ENCODE data around the gene HGFAC. TPM values are rescaled to one million over a fixed set of nuclear protein-coding genes. Genes with fewer than 3 reads are reported as not detected.

Gene HGFAC
- total RNA-seq, 3 donors from 2014 or later (not counting 1 experiment from before 2014, with no cell fraction given): 0.43 to 0.54 TPM; not detected in 1

DNA sequence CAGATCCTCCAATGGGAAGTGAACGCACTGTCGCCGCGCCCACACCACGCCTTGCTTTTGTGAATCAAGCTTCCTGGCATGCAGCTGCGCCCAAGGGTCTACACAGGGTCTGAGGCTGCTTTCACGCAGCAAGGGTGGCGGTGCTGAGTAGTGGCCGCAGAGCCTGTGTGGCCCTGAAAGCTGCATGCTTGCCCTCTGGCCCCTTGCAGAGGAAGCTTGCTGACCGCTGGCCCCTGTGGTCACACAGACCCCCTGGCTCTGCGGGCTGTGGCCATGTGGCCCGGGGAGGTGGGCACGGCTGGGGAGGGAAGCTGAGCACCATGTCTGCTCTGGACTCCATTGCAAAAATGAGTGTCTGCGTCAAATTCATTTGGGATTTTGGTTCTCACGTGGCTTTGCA is 30.1 kb downstream of the HGFAC start:
- H3K27ac Mint-ChIP-seq: no peak overlapping the region
- Histone ChIP-seq H3K27ac (ENCODE audit: low read length) (no peak overlapping the region), H3K4me3 (ENCODE audit: low read length) (no peak overlapping the region), H3K36me3 (ENCODE audit: control insufficient read depth, insufficient read depth, low read length) (no peaks in the 10 kb centered on the region), H3K4me1 (ENCODE audit: control insufficient read depth, insufficient read depth, low read length) (no peaks in the 10 kb centered on the region), H3K9me3 (ENCODE audit: control insufficient read depth, insufficient read depth, low read length) (no peaks in the 10 kb centered on the region), H3K27me3 (ENCODE audit: control insufficient read depth, insufficient read depth, low read length) (no peaks in the 10 kb centered on the region)
- ATAC-seq: no peak
- TF ChIP-seq CTCF (IDR thresholded peaks at IDR 0.05): no peak
- no peaks in the 10 kb centered on the region for H3K9me3 Mint-ChIP-seq
- no peaks in the 10 kb centered on the region for H3K36me3 Mint-ChIP-seq
- no peak overlapping the region for H3K4me3 Mint-ChIP-seq
- intact Hi-C loops (cut with micrococcal nuclease): no loop called here
- whole genome bisulfite sequencing (ENCODE audit: insufficient coverage): 85% methylated on average over 15 of the region's 15 CpGs
- peaks cover 3 to 5% of the 10 kb centered on the region in 2 donors for H3K27me3 Mint-ChIP-seq (ENCODE audit: low read depth in 2 of 2)
- no peaks in the 10 kb centered on the region for H3K4me1 Mint-ChIP-seq
- no peak for DNase-seq

DNA sequence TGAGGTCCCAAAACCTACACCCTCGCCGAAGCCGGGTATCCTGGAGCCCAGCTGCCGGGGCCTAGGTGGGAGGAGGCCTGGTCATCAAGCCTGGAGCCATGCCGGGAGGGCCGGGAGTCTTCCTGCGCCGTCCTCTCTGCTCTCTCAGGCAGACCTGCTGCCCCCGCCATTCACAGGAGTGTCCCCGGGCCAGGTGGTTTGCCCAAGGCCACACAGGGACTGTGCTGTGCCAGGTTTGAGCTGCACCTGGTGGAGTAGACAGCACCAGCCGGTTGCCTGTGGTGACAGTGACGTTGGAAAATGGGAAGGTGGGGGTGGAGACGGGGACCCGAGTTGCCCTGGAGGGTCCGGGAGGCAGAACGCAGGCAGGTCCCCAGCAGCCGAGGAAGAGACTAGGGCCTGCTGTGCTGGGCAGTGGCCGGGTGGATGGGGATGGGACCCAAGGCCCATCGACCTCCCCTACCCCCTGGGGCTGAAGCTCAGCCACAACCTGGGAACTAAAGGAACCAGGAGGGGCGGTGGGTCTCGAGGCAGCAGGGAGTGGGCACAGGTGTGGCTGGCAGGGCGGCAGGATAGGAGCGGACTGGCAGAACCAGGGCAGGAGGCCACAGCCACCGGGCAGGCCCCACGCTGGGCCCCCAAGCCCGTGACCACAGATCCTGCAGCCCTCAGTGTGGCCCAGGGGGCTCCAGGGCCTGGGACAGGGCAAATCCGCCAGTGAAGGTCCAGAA is 30.8 kb downstream of the HGFAC start:
- 90% methylated on average over 27 of the region's 27 CpGs for WGBS (ENCODE audit: insufficient coverage)
- H3K27me3 ChIP-seq (ENCODE audit: control insufficient read depth, insufficient read depth, low read length): no peaks in the 10 kb centered on the region
- intact Hi-C loops (cut with micrococcal nuclease): no loop called here
- no peaks in the 10 kb centered on the region for H3K36me3 ChIP-seq (ENCODE audit: control insufficient read depth, insufficient read depth, low read length)
- no peak for TF ChIP-seq CTCF (IDR thresholded peaks at IDR 0.05)
- Mint-ChIP-seq H3K9me3 (no peaks in the 10 kb centered on the region), H3K4me1 (no peaks in the 10 kb centered on the region), H3K27me3 (ENCODE audit: low read depth in 2 of 2) (peaks cover 3 to 5% of the 10 kb centered on the region in 2 donors), H3K36me3 (no peaks in the 10 kb centered on the region), H3K27ac (no peak overlapping the region), H3K4me3 (no peak overlapping the region)
- H3K4me3 ChIP-seq (ENCODE audit: low read length): no peak overlapping the region
- H3K9me3 ChIP-seq (ENCODE audit: control insufficient read depth, insufficient read depth, low read length): no peaks in the 10 kb centered on the region
- DNase-seq (no peak), ATAC-seq (no peak)
- H3K27ac ChIP-seq (ENCODE audit: low read length): no peak overlapping the region
- H3K4me1 ChIP-seq (ENCODE audit: control insufficient read depth, insufficient read depth, low read length): no peaks in the 10 kb centered on the region

- H3K27me3 Mint-ChIP-seq (ENCODE audit: low read depth in 2 of 2): peaks cover 3 to 5% of the 10 kb centered on the region in 2 donors
- no peaks in the 10 kb centered on the region for H3K9me3 Mint-ChIP-seq
- no peak overlapping the region for H3K27ac Mint-ChIP-seq
- intact Hi-C loops (cut with micrococcal nuclease): no loop called here
- Histone ChIP-seq H3K4me3 (ENCODE audit: low read length) (no peak overlapping the region), H3K4me1 (ENCODE audit: control insufficient read depth, insufficient read depth, low read length) (no peaks in the 10 kb centered on the region), H3K27ac (ENCODE audit: low read length) (no peak overlapping the region), H3K9me3 (ENCODE audit: control insufficient read depth, insufficient read depth, low read length) (no peaks in the 10 kb centered on the region), H3K27me3 (ENCODE audit: control insufficient read depth, insufficient read depth, low read length) (no peaks in the 10 kb centered on the region), H3K36me3 (ENCODE audit: control insufficient read depth, insufficient read depth, low read length) (no peaks in the 10 kb centered on the region)
- H3K4me3 Mint-ChIP-seq: no peak overlapping the region
- no peaks in the 10 kb centered on the region for H3K36me3 Mint-ChIP-seq
- DNase-seq: no peak
- no peak for ATAC-seq
- no peak for TF ChIP-seq CTCF (IDR thresholded peaks at IDR 0.05)
- no peaks in the 10 kb centered on the region for H3K4me1 Mint-ChIP-seq
- WGBS (ENCODE audit: insufficient coverage): 85% methylated on average over 41 of the region's 41 CpGs
Measured at GRCh38 chr4:3473181-3473950, 31.6 kb downstream of the HGFAC start.

All from natural killer cell (primary cell).